Measurements from ENCODE around the gene NEK6.

The NEK6 gene

DNA sequence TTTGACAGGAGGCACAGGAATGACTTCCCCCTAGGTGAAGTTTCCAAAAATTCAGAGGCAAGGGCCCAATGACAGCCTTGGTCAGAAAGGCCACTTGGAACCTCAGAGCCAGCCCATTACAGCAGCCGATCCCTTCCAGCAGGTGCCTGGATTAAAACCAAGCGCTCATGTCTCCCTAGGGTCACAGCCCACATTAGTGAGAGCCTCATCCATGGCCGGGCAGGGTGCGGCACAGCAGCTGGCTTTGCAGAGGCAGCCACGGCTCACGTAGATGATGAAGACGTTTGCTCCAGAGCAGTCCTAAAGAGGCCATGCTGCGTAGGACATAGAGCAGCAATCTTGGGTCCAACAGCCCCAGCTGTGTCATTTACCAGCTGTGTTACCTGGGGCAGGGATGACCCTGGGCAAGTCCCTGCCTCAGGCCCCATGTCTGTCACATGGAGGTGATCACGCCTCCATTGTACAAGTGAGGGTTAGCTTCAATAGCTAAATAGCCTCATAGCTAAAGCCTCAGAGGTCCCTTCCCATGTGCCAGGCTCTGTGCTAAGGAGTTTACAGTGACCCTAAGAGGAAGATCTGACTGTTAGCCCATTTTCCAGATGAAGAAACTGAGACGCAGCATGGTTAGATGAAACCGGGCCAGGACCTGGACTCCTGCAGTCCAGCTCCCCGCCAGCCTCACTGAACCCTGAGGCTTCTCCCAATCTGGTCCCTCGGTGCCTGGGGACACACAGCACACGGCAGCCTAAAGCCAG lies 39.2 kb downstream of the NEK6 start:
- DNase-seq (ENCODE audit: low read depth, low spot score): no peak

DNA sequence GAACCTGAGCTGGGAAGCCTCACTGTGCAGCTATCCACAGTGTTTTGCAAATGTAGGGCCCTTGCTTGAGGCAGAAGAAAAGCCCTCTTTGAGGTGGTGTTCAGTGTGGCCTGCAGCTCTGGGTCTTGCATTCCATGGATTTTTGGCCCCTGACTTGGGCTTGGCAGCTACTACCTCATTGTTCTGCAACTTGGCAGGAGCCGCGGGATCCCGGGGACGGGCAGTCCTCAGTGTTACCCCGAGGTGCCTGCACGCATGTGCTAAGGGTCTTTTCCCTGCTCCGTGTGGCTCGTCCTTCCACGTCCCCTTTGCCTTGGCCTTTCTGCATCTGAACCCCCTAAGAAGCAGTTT lies 39.8 kb downstream of the NEK6 start:
- DNase-seq (ENCODE audit: low read depth, low spot score): peak; percentile 50

DNA sequence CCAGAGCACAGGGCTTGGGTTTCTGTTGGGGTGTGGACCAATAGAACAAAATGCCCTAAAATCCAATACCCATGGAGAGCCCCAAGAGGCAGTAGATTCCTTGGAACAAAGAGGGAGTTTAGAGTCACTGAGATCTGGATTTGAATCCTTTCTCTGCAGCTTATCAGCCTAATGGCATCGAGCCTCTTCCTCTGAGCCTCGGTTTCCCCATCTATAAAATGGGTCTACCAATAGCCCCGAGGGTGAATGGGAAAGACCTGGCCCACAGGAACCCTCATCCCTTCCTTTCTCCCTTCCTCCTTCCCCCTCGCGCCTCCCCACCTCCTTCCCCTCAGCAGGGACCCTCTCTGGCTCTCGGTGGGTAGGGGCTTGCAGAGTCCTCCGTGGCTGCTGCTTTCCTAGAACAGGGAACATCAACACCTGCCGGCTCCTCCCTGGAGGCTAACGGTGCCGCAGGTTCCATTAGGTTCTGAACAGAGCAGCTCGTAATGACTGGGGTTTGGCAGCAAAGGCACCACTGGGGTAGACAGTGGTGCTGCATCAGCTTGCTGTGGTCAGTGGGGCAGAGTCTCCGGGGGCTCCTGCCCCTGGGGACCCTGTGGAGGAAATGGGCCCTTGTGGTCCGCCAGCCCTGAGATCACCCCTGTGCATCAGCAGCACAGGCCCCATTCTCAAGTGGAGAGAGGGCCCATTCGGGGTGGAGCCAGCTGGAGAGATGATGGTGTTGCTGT lies 40.3 kb downstream of the NEK6 start:
- DNase-seq (ENCODE audit: low read depth, low spot score): no peak

DNA sequence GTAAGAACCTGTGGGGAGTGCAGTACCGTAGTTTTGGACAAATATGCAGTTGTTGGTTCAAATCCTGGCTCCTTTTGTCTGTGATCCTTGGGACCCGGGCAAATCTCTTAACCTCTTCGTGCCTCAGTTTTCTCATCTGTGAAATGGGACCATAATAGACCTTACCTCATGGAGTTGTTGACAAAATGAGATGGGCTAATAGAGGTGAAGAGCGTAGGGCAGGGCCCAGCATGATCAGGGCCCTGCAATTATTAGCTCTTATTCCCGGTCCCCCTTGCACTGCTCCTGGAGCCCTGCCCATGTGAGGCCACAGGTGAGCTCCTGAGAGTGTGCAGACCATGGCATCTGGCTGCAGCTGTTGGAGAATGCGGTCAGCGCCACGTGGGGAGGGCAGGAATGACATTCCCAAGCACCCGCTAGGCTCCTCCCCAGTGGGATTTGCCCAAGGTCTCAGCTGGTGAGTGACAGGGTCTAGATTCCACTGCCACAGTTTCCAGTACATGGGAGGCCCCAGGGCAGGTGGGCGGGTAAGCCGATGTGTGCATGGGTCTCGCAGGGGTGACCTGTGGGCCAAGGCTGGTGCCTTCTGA lies 41.0 kb downstream of the NEK6 start:
- DNase-seq (ENCODE audit: low read depth, low spot score): no peak

DNA sequence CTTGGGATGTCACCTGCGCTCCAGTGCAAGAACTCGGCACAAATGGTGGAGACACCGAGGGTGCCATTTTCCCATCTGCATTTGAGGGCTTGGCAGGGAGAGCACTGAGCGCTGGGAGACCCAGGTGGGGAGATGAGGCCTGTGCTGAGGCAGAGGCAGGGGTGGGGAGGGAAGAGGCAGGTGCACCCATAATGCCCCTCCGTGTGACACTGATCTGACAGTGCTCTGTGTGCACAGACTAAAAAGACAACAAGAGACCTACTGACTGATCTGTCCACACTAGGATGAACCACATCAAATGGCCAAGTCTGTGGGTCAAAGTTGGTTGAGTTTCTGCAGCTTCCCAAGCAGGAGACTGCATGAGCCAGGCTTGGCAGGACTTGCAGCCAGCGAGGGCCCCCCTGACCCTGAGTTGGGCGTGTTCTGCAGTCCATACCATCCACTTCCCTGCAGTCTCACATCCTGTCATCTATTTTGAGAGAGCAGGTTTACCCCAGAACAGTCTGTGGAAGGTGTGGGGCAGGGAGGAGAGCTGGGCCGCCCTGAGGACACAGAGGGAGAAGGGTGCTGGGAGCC lies 41.9 kb downstream of the NEK6 start:
- DNase-seq (ENCODE audit: low read depth, low spot score): no peak

DNA sequence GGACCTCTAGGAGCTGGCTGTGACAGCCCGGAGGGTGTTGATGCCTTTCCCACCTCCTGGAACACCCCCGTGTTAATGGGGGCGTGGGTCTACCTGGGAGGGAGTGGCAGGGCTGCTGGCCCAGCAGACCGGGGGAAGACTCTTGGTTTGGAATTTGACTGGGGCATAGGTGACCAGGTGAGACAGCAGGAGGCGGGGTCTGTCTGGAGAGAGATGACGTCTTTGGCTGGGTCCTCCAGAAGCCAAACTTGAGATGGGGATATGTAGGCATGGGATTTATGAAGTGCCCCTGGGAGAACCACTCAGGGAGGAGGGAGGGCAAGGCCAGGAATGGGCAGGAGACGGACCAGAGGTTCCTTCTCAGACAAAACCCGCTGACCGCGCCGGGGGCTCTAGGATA lies 42.6 kb downstream of the NEK6 start:
- no peak for DNase-seq (ENCODE audit: low read depth, low spot score)

DNA sequence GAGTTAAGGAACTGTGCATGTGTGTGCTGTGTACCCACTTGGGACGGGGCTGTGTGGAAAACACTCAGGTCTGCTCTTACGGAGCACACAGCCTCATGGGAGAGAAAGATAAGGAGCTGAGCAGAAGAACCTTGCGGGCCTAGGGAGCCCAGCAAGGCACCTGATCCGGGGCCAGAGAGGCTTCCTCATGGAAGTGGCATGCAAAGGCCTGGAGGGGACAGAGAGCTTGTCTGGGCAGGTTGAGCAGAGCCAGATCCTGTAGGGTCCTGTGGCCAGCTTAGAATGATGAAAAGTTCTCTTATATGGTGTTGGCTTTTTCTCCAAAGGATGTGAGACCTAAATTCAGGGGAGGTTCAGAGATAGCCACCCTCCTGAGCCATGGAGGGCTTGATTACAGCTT lies 45.2 kb downstream of the NEK6 start:
- DNase-seq (ENCODE audit: low read depth, low spot score): no peak

DNA sequence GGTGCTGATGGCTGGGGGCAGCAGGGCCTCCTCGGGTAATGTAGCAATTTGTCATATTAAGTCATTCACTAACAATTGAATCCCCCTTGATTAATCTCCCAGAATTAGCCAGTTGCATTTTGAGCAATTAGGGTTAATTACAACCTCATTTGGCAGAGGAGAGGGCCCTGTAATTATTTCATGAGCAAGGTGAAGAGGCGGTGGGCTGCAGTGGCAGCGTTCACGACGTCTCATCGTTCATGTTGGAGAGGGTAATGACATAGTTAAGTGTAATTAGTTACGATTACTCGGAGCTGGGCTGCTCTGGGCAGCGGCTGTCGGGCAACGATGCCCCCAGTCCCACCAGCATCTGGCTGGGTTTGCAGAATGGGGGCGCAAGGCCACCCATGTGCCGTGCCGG lies 46.0 kb downstream of the NEK6 start:
- DNase-seq (ENCODE audit: low read depth, low spot score): no peak

DNA sequence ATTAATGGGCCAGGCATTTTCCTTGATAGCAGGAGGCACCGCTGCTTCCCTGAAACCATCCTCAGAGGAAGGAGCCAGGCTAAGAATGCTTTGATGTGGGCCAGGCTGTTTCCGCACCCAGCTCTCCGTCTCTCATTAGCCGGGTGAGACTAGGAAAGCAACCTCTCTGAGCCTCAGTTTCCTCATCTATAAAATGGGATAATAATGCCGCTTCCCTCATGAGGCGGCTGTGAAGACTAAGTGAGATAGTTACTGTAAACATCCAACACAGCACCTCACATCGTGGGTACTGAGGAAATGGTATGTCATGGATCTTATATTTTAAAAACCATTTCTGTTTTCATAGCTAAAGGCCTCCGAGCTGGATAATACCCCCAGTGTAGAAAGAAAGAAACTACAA lies 46.5 kb downstream of the NEK6 start:
- DNase-seq (ENCODE audit: low read depth, low spot score): no peak

DNA sequence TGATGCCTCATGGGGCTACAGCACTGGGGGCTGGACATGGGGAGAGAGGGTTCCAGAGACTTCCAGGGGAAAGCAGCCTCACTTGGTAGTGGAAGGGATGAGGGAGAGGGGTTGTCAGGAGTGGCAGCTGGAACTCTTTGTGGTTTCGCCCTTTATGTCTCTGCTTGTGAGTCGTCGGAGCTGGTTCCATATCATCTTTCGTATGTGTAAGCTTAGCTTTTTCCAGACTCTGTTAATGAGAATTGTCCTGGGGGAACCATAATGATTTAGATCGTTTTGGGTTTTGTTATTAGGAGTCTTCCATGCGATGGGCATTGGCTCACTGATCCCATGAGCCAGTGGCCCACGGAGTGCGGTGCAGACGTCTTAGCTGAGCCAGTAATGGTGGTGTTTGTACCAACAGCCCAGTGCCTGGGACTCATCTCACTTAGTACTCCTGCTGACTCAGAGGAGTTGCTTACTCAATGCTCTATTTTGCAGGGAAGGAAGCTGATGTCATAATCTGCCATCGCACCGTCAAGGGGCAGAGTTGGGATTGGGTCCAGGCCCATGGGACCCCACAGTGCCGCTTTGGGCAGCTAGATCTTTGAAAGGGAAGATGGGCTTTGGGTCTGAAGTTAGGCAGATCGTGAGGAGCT lies 48.5 kb downstream of the NEK6 start:
- no peak for DNase-seq (ENCODE audit: low read depth, low spot score)

DNA sequence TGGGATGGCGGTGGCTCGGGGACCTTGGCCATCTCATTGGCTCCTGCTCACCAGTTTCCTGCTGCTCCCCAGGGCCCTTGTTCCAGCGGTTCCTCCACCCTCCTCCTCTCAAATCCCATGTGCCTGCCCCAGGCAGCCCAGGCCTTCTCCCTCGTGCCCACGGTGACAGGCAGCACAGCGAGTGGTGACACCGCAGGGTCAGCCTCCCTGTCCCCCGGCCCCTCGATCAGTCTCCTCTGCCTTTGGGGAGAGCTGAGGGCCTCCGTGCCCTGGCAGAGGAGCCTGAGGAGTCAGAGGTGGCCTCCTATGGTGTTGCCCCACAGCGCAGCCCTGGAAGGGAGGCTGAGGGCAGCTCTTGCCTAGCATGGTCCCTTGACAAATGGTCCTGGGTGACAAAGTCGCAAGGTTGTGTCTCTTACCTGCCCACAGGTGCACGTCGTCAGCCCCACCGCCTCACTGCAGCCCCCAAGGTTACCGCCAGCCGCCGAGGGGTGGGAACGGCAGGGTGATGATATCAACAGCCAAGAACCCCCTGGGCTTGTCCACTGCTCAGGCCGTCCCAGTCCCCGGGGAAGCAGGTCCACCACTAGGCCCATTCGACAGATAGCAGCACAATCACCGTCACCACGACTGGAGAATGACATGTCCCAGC lies 49.8 kb downstream of the NEK6 start:
- DNase-seq (ENCODE audit: low read depth, low spot score): no peak

DNA sequence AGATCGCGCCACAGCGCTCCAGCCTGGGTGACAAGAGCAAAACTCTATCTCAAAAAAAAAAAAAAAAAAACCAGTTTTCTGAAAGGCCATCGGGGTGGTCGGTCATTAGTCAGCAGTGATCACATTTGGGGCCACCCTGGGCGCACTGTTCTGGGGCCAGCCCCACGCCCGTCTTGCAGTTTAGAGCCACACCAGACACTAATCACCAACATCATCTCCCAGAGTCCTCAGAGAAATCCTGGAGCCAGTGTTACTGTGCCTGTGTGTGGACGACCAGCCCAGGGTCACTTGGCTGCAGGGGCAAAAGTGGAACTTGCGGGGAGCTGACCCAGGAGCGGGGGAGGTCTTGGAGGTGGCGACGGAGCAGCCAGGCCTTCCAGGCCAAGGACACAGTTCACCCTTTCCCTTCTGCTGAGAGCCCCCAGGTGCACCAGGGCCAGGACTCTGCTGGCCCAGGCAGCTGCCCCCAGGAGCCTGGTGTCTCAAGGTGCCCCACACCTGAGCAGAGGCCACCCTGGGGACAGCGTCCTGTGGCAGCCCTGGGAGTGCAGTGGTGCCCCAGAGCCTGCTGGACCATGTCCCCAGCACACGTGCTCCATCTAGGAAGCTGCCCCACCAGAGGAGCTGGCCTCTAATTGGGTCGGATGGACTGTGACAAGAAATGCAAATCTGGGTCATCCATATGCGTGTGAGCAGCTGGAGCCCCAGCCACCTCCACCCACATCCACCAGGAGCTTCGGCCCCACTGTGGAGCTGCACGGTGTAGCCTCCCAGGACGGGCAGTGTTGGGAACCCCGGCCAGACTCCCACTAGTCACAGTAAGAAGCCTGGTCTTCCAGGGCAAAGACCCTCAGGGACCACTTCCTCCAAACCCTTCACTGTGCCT lies 51.1 kb downstream of the NEK6 start:
- DNase-seq (ENCODE audit: low read depth, low spot score): no peak

DNA sequence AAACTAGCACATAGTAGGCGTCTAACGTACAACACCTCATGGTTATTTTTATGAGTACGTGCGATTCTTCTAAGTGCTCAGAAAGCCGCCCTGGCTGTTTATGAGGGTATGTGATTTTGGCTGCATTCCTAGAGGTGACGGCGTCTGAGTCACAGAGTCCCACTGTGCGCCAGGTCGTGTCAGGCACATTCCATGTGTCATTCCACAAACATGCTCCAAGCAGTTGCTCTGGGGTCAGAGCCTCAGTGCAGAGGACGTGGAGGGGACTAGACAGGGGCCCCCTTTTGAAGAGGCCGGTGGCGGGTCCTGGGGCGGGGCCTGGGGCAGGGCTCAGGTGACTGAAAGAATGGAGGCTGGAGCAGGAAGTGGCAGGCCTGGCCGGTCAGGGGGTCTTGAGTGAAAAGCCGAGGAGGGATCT lies 51.9 kb downstream of the NEK6 start:
- DNase-seq (ENCODE audit: low read depth, low spot score): peak; percentile 28

DNA sequence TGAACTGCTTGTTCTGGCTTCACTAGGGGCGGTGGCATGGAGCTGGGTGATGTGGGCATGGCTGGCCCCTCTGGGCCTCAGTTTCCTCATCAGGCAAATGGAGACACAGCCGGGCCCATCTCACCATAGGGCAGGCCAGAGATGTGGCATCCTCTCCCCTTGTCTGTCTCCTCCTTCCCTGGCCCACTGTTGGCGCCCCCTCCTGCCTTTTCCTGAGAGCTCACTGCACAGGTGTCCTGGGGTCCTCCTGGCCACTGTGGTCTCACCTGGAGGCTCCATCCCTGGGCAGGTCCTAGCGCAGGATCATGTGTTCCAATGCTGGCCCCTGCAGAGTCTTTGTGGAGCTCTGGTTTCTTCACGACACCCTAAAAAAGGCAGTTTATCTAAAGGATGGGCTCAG lies 53.5 kb downstream of the NEK6 start:
- DNase-seq (ENCODE audit: low read depth, low spot score): no peak

DNA sequence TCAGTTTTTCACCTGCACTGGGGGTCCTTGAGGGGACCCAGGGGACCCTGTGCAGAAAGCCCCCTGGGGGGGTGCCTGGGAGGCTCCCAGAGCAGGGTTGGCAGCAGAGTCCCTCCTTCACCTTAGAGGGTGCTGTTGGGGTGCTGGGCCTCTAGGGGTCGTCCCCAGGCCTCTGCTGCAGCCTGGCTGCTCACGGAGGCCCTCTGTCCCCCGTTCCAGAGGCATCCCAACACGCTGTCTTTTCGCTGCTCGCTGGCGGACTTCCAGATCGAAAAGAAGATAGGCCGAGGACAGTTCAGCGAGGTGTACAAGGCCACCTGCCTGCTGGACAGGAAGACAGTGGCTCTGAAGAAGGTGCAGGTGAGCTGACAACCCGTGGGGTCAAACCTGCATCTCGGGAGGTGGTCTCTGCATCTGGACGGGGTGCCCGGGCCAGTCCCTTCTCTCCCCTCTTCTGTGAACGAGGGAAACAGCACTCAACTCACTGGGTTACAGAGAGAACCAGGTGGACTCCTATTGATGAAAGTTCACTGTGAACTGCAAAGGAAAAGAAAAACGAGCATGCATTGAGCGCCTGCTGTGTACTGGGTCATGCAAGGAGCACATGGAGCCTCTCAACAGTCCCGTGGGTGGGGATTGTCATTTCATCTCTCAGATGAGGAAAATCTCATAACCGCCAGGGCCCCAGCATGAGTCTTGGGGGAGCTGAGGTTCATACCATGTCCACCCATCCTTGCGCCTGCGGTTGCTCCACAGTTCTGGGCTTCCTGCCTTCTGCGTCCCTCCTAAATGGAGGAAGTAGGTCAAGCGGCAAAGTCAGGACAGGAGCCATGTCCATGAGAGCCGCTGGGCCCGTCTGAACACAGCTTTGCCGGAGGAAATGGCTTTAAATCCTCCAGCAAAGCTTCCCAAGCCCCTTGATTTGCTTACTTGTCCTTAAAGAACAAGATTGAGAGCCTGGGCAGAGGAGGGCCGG lies 54.8 kb downstream of the NEK6 start:
- DNase-seq (ENCODE audit: low read depth, low spot score): no peak

DNA sequence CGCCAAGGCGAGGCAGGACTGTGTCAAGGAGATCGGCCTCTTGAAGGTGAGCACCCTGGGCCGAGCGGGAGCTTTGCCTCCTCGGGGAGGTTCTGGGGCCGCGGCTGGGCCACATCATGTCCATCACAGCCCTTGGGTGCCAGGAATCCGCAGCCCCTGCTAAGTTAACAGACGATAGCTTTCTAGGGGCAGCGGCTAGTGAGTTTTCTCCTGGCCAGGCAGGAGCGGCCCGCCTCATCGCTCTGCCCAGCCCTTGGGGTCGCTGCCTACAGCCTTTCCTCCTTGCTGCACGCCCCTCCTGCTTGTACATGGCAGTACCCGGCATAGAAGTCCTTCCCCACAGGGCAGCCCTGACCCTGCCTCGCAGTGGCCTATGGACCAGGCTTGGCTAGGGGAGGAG lies 56.2 kb downstream of the NEK6 start:
- no peak for DNase-seq (ENCODE audit: low read depth, low spot score)

DNA sequence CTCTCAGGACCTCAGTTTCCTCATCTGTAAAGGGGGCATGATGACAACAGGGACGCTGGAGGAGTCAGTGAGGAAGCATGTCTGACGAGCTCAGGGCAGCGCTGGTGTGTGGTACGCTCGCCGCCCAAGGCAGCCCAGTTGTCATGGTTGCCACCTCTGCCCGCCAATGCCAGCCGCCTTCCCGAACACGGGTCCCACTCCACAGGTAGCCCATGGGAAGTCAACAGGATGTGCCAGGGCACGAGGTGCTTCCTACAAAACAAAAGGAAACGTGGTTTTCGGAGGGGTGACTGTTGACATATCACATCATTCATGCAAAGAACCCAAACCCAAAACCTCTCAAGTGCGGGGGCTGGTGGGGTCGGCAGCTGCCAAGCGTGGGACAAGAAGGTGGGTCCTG lies 58.1 kb downstream of the NEK6 start:
- no peak for DNase-seq (ENCODE audit: low read depth, low spot score)

DNA sequence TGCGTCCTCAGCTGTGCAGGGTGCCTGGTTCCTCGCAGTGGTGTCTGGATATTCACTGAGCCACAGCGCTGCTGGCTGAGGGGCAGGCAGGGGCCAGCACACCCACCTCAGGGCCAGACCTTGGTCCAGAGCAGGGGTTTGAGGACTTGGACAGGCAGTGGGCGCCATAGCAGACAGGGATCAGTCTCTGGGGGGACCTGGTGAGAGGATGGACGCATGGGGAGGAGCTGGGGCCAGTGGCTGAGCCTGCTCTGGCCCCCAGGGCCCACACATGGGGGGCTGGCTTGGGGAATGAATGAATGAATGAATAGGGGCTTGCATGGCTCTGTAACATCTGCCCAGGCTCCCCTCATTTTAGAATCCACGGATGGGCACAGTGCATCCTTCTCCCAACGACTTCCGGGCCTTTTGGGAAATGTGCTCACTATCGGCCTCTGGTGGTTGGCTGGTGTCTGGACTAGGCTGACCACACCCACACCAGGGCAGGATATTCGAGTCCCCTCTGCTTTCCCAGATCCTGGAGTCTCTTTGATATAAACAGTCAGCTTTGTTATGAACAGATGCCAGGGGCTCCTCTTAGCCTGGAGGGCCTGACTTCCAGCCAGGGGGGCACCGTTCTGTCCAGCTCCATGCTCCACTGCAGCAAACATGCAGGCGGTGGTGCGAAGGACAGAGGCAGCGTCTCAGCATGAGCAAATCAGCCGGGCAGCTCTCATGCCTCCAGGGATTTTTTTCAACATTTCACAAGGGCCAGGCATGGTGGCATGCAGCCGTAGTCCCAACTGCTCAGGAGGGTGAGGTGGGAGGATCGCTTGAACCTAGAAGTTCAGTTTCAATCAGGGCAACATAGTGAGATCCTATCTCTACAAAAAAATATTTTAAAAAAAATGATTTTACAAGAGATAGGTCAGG lies 62.6 kb downstream of the NEK6 start:
- DNase-seq (ENCODE audit: low read depth, low spot score): peak; percentile 33
